HepG2 (cell line): ENCODE measurements around the gene AEBP1. TPM values are rescaled to one million over a fixed set of nuclear protein-coding genes. Genes with fewer than 3 reads are reported as not detected.
A peak's percentile ranks its signal among the peaks of the same experiment; 100 is the strongest.

Experiments used
- GPN1 ChIP-seq: sonication (generic); formaldehyde crosslinking; IDR thresholded peaks from 2 replicates; pipeline ENCODE4 v1.5.1; 2020; ENCODE audit warnings: missing genetic modification reagents, borderline replicate concordance
- HES4 ChIP-seq: sonication (generic); formaldehyde crosslinking; IDR thresholded peaks from 2 replicates; pipeline ENCODE4 v1.9.0; 2021; ENCODE audit warnings: mild to moderate bottlenecking, missing genetic modification reagents, borderline replicate concordance
- HNF4A ChIP-seq: sonication (generic); formaldehyde crosslinking; IDR thresholded peaks from 2 replicates; pipeline ENCODE4 v1.4.0; 2020; ENCODE audit warnings: missing genetic modification reagents
- MED13 ChIP-seq: sonication (generic); formaldehyde crosslinking; IDR thresholded peaks from 2 replicates; pipeline ENCODE4 v1.5.0; 2020; ENCODE audit warnings: missing genetic modification reagents
- MYNN ChIP-seq: sonication (generic); formaldehyde crosslinking; IDR thresholded peaks from 2 replicates; pipeline ENCODE4 v1.4.0; 2020; ENCODE audit warnings: mild to moderate bottlenecking, low read depth, missing genetic modification reagents
- NFKBIZ ChIP-seq: IDR thresholded peaks from 2 replicates; pipeline ENCODE4 v1.6.1; 2018; ENCODE audit warnings: missing genetic modification reagents, missing compliant biosample characterization
- NR2C2 ChIP-seq: sonication (generic); formaldehyde crosslinking; IDR thresholded peaks from 2 replicates; pipeline ENCODE4 v1.4.0; 2020; ENCODE audit warnings: missing genetic modification reagents, mild to moderate bottlenecking, moderate library complexity, borderline replicate concordance
- PAWR ChIP-seq: sonication (generic); formaldehyde crosslinking; IDR thresholded peaks from 2 replicates; pipeline ENCODE4 v1.4.0; 2020; ENCODE audit warnings: missing genetic modification reagents, mild to moderate bottlenecking, borderline replicate concordance
- SMC3 ChIP-seq: IDR thresholded peaks from 2 replicates; pipeline ENCODE4 v1.6.1; 2011; ENCODE audit warnings: low read length, improper control_type of control experiment
- SYNCRIP ChIP-seq: fragments of 200-400 bp; formaldehyde crosslinking; IDR thresholded peaks from 2 replicates; pipeline ENCODE4 v1.6.1; 2018; ENCODE audit warnings: mild to moderate bottlenecking, low read depth, low read length; ENCODE audit not compliant: insufficient read depth
- ZNF160 ChIP-seq: sonication (generic); formaldehyde crosslinking; IDR thresholded peaks from 2 replicates; pipeline ENCODE4 v1.8.0; 2022; ENCODE audit warnings: mild to moderate bottlenecking, inconsistent platforms, missing genetic modification reagents
- ZNF234 ChIP-seq: sonication (generic); formaldehyde crosslinking; conservative IDR thresholded peaks from 2 replicates; pipeline ENCODE4 v1.5.1; 2020; ENCODE audit warnings: mild to moderate bottlenecking, missing genetic modification reagents
- ZNF296 ChIP-seq: sonication (generic); formaldehyde crosslinking; conservative IDR thresholded peaks from 2 replicates; pipeline ENCODE4 v1.5.0; 2020; ENCODE audit warnings: mild to moderate bottlenecking, missing genetic modification reagents
- ZNF33B ChIP-seq: sonication (generic); formaldehyde crosslinking; IDR thresholded peaks from 2 replicates; pipeline ENCODE4 v1.5.1; 2020; ENCODE audit warnings: mild to moderate bottlenecking, missing genetic modification reagents
- ZNF350 ChIP-seq: sonication (generic); formaldehyde crosslinking; IDR thresholded peaks from 2 replicates; pipeline ENCODE4 v1.4.0; 2020; ENCODE audit warnings: mild to moderate bottlenecking, low read depth, missing genetic modification reagents, borderline replicate concordance
- ZNF629 ChIP-seq: sonication (generic); formaldehyde crosslinking; conservative IDR thresholded peaks from 2 replicates; pipeline ENCODE4 v1.5.0; 2020; ENCODE audit warnings: missing genetic modification reagents
- ZNF724P ChIP-seq: sonication (generic); formaldehyde crosslinking; IDR thresholded peaks from 2 replicates; pipeline ENCODE4 v1.8.0; 2022; ENCODE audit warnings: missing genetic modification reagents, borderline replicate concordance
- polyA plus RNA-seq, 8 experiments: library from polyadenylated mRNA; depleted of rRNA in 3 of 8; stranded (reverse) in 7 of 8; unstranded in 1 of 8; fragments of >200 nt; fragmentation: Illumina TruSeq in 4 of 8; extraction: Trizol in 4 of 8; gene quantifications; 2 replicates each; pipeline versions ENCODE4 v1.2.1 to v1.2.3, GENCODE V29; 2011 to 2016; ENCODE audit warnings: low read depth in 4 of 8, missing spikeins in 1 of 8, mixed read lengths in 1 of 8; ENCODE audit not compliant: insufficient read depth in 1 of 8
- total RNA-seq, 5 experiments: library from RNA; depleted of rRNA; stranded (reverse); fragments of >200 nt; fragmentation: Illumina TruSeq; extraction: Trizol; gene quantifications; 2 replicates each; pipeline ENCODE4 v1.2.3, GENCODE V29; 2016; ENCODE audit warnings: low read depth in 1 of 5
- TF ChIP-seq, protein P1 (sequence below): sonication (generic); formaldehyde crosslinking; IDR thresholded peaks from 2 replicates; pipeline ENCODE4 v1.4.0; 2020; ENCODE audit warnings: missing genetic modification reagents, borderline replicate concordance
- TF ChIP-seq, protein P2 (sequence below): sonication (generic); formaldehyde crosslinking; IDR thresholded peaks from 2 replicates; pipeline ENCODE4 v1.4.0; 2020; ENCODE audit warnings: missing genetic modification reagents, borderline replicate concordance
- TF ChIP-seq, protein P3 (sequence below): sonication (generic); formaldehyde crosslinking; IDR thresholded peaks from 2 replicates; pipeline ENCODE4 v1.4.0; 2020; ENCODE audit warnings: low read depth, missing genetic modification reagents

AEBP1 gene
- total and polyA plus RNA-seq, 2 of the 13 experiments (the other 11 are each of a cell fraction or from before 2014, with no cell fraction given) = 0.22 to 0.55 TPM

DNA sequence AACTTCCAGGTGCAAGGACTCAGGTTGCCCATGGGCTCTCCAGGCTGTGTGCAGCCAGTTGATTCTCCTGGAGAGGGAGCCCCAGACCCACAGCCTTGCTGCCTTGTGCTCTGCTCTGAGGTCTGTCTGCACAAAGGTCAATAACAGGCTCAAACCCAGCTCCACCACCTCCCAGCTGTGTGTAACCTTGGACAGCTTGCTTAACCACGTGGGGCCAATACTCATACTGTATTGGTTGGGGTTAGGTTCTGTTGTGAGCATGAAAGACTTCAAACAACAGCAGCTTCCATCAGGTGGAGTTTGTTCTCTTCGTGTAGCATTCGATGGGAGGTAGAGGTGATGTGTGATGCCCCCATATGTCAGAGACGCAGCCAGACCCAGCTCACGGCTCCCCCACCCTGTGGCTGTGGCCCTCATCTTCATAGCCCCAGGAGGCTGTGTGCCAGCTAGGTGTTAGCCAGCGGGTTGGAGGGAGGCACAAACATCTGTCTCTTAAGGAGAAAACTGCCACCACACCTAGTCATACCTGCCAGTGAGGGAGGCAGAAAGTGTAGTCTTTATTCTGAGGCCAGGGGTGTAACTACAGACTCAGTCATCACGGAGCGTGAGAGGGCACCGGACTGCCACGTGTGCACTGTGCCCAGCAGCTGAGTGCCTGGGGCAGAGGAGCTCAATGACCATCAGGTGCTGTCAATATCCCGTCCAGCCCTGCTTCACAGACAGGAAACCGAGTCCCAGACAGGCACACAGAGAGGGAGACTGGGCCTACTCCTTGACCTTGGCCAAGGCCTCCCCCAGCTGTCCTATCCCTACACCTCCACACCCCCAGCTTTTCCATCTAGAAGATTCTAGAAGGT lies 27.3 kb downstream of the AEBP1 start (continued):
- TF ChIP-seq ZNF724P (no peak), NFKBIZ (CRISPR knock-in tag) (no peak), PAWR (no peak), MED13 (CRISPR knock-in tag) (no peak), SYNCRIP (no peak), NR2C2 (peak; percentile 68; the same call in 1 of the 2 replicates), ZNF234 (CRISPR knock-in tag) (no peak), HNF4A (peak; percentile 93), SMC3 (peak; percentile 69), ZNF33B (CRISPR knock-in tag) (no peak), ZNF629 (CRISPR knock-in tag) (no peak), ZNF296 (CRISPR knock-in tag) (no peak), HES4 (CRISPR knock-in tag) (no peak), GPN1 (CRISPR knock-in tag) (no peak), ZNF160 (no peak; the same call in 1 of the 2 replicates), MYNN (CRISPR knock-in tag) (no peak), ZNF350 (CRISPR knock-in tag) (no peak; the same call in 1 of the 2 replicates)
- TF ChIP-seq, protein P1, sequence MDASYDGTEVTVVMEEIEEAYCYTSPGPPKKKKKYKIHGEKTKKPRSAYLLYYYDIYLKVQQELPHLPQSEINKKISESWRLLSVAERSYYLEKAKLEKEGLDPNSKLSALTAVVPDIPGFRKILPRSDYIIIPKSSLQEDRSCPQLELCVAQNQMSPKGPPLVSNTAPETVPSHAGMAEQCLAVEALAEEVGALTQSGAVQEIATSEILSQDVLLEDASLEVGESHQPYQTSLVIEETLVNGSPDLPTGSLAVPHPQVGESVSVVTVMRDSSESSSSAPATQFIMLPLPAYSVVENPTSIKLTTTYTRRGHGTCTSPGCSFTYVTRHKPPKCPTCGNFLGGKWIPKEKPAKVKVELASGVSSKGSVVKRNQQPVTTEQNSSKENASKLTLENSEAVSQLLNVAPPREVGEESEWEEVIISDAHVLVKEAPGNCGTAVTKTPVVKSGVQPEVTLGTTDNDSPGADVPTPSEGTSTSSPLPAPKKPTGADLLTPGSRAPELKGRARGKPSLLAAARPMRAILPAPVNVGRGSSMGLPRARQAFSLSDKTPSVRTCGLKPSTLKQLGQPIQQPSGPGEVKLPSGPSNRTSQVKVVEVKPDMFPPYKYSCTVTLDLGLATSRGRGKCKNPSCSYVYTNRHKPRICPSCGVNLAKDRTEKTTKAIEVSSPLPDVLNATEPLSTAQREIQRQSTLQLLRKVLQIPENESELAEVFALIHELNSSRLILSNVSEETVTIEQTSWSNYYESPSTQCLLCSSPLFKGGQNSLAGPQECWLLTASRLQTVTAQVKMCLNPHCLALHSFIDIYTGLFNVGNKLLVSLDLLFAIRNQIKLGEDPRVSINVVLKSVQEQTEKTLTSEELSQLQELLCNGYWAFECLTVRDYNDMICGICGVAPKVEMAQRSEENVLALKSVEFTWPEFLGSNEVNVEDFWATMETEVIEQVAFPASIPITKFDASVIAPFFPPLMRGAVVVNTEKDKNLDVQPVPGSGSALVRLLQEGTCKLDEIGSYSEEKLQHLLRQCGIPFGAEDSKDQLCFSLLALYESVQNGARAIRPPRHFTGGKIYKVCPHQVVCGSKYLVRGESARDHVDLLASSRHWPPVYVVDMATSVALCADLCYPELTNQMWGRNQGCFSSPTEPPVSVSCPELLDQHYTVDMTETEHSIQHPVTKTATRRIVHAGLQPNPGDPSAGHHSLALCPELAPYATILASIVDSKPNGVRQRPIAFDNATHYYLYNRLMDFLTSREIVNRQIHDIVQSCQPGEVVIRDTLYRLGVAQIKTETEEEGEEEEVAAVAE (CRISPR knock-in tag) = 0 out of 2 replicates have a peak, but pooled peaks have one; percentile 39
- TF ChIP-seq, protein P2, sequence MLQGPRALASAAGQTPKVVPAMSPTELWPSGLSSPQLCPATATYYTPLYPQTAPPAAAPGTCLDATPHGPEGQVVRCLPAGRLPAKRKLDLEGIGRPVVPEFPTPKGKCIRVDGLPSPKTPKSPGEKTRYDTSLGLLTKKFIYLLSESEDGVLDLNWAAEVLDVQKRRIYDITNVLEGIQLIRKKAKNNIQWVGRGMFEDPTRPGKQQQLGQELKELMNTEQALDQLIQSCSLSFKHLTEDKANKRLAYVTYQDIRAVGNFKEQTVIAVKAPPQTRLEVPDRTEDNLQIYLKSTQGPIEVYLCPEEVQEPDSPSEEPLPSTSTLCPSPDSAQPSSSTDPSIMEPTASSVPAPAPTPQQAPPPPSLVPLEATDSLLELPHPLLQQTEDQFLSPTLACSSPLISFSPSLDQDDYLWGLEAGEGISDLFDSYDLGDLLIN = no peak
- TF ChIP-seq, protein P3, sequence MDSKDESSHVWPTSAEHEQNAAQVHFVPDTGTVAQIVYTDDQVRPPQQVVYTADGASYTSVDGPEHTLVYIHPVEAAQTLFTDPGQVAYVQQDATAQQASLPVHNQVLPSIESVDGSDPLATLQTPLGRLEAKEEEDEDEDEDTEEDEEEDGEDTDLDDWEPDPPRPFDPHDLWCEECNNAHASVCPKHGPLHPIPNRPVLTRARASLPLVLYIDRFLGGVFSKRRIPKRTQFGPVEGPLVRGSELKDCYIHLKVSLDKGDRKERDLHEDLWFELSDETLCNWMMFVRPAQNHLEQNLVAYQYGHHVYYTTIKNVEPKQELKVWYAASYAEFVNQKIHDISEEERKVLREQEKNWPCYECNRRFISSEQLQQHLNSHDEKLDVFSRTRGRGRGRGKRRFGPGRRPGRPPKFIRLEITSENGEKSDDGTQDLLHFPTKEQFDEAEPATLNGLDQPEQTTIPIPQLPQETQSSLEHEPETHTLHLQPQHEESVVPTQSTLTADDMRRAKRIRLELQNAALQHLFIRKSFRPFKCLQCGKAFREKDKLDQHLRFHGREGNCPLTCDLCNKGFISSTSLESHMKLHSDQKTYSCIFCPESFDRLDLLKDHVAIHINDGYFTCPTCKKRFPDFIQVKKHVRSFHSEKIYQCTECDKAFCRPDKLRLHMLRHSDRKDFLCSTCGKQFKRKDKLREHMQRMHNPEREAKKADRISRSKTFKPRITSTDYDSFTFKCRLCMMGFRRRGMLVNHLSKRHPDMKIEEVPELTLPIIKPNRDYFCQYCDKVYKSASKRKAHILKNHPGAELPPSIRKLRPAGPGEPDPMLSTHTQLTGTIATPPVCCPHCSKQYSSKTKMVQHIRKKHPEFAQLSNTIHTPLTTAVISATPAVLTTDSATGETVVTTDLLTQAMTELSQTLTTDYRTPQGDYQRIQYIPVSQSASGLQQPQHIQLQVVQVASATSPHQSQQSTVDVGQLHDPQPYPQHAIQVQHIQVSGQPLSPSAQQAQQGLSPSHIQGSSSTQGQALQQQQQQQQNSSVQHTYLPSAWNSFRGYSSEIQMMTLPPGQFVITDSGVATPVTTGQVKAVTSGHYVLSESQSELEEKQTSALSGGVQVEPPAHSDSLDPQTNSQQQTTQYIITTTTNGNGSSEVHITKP = no peak
